Putamen (tissue), 1 donor: ENCODE results near the gene SEC14L1.

Source experiments
- DNase-seq: peaks from one replicate; pipeline ENCODE4 v3.0.0-alpha.2; 2016; ENCODE audit warnings: low spot score

The SEC14L1 gene

GRCh38 chr17:77214328-77214727, 73.6 kb downstream of the SEC14L1 start:
- no peak for DNase-seq

GRCh38 chr17:77214743-77215142, 74.0 kb downstream of the SEC14L1 start:
- peak; percentile 61 for DNase-seq

GRCh38 chr17:77215281-77215680, 74.5 kb downstream of the SEC14L1 start:
- peak; percentile 78 for DNase-seq

- no peak for DNase-seq
Measured at GRCh38 chr17:77216486-77216885, 75.7 kb downstream of the SEC14L1 start.

- no peak for DNase-seq
Measured at GRCh38 chr17:77217123-77217522, 76.4 kb downstream of the SEC14L1 start.

- DNase-seq: no peak
Measured at GRCh38 chr17:77217566-77217965, 76.8 kb downstream of the SEC14L1 start.

GRCh38 chr17:77218902-77219301, 78.1 kb downstream of the SEC14L1 start:
- no peak for DNase-seq

- DNase-seq: no peak
Measured at GRCh38 chr17:77222356-77222755, 81.6 kb downstream of the SEC14L1 start.

GRCh38 chr17:77223642-77224420, 83.1 kb downstream of the SEC14L1 start:
- DNase-seq: no peak

- no peak for DNase-seq
Measured at GRCh38 chr17:77225265-77225664, 84.5 kb downstream of the SEC14L1 start.

- DNase-seq: no peak
Measured at GRCh38 chr17:77227461-77228240, 86.9 kb downstream of the SEC14L1 start.

- no peak for DNase-seq
Measured at GRCh38 chr17:77228241-77228752, 87.5 kb downstream of the SEC14L1 start.

- DNase-seq: no peak
Measured at GRCh38 chr17:77228816-77229215, 88.0 kb downstream of the SEC14L1 start.

GRCh38 chr17:77229786-77230435, 89.1 kb downstream of the SEC14L1 start:
- DNase-seq: no peak

GRCh38 chr17:77230436-77230830, 89.7 kb downstream of the SEC14L1 start:
- no peak for DNase-seq

- no peak for DNase-seq
Measured at GRCh38 chr17:77231076-77231871, 90.5 kb downstream of the SEC14L1 start.

GRCh38 chr17:77233127-77233526, 92.4 kb downstream of the SEC14L1 start:
- DNase-seq: no peak

GRCh38 chr17:77233635-77234334, 93.0 kb downstream of the SEC14L1 start:
- DNase-seq: no peak

- DNase-seq: no peak
Measured at GRCh38 chr17:77234695-77235094, 93.9 kb downstream of the SEC14L1 start.

- no peak for DNase-seq
Measured at GRCh38 chr17:77235370-77235941, 94.7 kb downstream of the SEC14L1 start.
